Activated naive CD4-positive, alpha-beta T cell treated with anti-CD3 and anti-CD28 coated beads, Interleukin-2, amount 10 ng/mL, durations not matched to agents 7 days and 5 days (primary cell): ENCODE measurements around the gene EGLN2.

Source experiments
- CTCF ChIA-PET: fragments of 350-600 bp; sonication (Branson Sonifier 250); formaldehyde crosslinking; loops from one replicate; lab custom pipeline; 2021; ENCODE audit warnings: antibody characterized with exemption; lab: Charles Lee
- DNase-seq: peaks from one replicate; pipeline ENCODE4 v3.0.0-alpha.2; 2020
- H3K27ac Mint-ChIP-seq: one replicate; pipeline ENCODE4 v1.8.0; 2021; ENCODE audit warnings: mild to moderate bottlenecking, moderate library complexity, mixed read lengths
- H3K27me3 Mint-ChIP-seq: one replicate; pipeline ENCODE4 v1.8.0; 2021; ENCODE audit warnings: mild to moderate bottlenecking, mixed read lengths
- H3K36me3 Mint-ChIP-seq: one replicate; pipeline ENCODE4 v1.8.0; 2021; ENCODE audit warnings: mixed read lengths
- H3K4me1 Mint-ChIP-seq: one replicate; pipeline ENCODE4 v1.8.0; 2021; ENCODE audit warnings: mixed read lengths
- H3K4me3 Mint-ChIP-seq: one replicate; pipeline ENCODE4 v1.8.0; 2021; ENCODE audit warnings: mild to moderate bottlenecking, moderate library complexity, mixed read lengths
- H3K9me3 Mint-ChIP-seq: one replicate; pipeline ENCODE4 v1.8.0; 2021; ENCODE audit warnings: mixed read lengths

EGLN2 gene

DNA sequence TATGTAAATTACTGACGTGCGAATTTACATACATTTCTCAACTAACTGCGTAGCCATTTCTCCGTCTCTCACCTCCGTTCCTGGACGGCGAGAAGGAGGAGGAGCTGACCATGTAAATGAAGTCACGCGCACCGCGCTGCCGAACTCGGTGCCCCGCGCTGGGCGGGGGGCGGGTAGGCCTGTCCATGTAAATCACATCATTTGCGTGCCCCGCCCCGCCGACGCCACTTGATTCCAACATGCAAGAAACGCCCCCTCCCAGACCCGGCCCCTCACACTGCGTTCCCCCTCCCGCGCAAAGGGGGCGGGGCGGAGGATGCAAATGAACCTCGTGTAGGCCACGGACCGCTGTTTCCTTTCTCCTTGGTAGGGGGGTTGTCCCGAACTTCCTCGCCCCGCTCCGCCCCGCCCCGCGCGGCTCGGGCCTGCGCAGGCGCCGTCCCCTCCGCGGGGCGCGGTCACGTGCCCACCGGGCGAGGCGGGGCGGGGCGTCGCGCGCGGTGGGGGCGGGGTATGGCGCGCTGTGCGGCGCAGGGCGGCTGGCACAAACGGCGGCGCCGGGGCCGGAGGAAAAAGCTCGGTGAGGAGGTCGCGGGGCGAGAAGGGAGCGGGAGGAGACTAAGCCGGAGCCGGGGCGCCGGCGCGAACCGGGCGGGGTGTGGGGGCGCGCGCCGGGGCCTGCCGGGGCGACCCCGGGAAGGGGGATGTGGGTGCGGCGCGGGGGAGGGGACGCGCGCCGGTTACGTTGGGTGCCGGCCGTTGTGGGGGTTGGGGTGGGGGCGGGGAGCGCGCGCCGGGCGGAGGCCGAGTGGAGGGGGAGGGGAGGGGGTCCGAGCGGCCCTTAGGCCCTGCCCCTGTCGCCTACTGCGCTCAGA is at the start of gene EGLN2:
EGLN2 (plus strand) TSS at position 509 of the 875 bp plus-strand sequence. CDS start 1,382 bp downstream, outside the sequence.
- no peaks in the 10 kb centered on the region for H3K9me3 Mint-ChIP-seq
- peak within 1 kb of the TSS; percentile 92 for H3K4me3 Mint-ChIP-seq
- peaks cover 43% of the 10 kb centered on the region for H3K36me3 Mint-ChIP-seq
- peaks cover 52% of the 10 kb centered on the region for H3K4me1 Mint-ChIP-seq
- H3K27ac Mint-ChIP-seq, result peak within 1 kb of the TSS; percentile 98
- CTCF ChIA-PET, result interaction anchor here (0.8 to 3.9 kb wide), 8 partner anchors 8 to 195 kb away, joined by 3 to 24 read pairs (median 4); partner anchors contain the start of gene RAB4B
- peak; percentile 100 for DNase-seq
- no peaks in the 10 kb centered on the region for H3K27me3 Mint-ChIP-seq

DNA sequence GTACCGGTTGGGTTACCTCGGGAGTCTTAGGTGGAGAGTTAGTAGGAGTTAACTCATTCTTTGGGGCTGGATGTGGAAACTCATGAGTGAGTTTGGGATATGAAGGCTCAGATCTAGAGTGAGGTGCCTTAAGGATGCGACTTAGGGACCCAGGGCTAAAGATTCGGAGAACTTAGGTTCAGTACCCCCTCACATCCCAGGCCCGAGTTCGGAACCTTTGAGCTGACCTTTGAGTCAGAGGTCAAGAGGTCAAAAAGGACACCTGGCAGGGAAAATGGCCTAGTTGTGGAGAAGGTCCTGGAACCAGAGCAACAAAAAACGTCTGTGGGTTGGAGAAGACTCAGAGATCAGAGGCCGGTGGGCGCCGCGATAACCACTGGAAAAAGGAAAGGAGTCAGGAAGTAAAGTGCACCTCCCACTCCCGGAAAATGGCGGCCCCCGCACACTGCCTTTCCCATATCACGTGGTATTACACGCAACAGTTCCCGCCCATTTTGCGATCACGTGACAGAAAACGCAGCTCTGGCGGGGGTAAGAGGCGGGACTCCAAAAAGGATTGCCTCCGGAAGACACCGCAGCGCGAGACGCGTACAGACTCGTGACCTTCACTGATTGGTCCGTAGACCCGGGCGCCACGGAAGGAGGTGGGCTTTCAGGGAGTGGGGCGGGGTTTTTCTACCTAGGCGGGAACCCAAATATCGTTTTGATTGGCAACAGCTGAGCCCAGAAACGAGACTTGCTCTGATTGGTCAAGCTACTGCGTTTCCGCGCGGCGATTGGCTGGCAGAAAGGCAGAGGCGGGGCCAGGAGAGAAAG is 48.7 kb upstream of the EGLN2 start, which contains the start of gene ACTMAP:
ACTMAP (minus strand) TSS at position 420 of the 816 bp plus-strand sequence. CDS start 674 bp downstream, outside the sequence.
- CTCF ChIA-PET, result interaction anchor here (0.8 to 4.1 kb wide), 5 partner anchors 27 to 69 kb away, joined by 3 to 23 read pairs (median 6); partner anchors contain the start of genes COQ8B, EGLN2, ITPKC and RAB4B
- H3K27ac Mint-ChIP-seq, result peak within 1 kb of the TSS; percentile 99
- H3K36me3 Mint-ChIP-seq, result peaks cover 36% of the 10 kb centered on the region
- no peaks in the 10 kb centered on the region for H3K9me3 Mint-ChIP-seq
- peak; percentile 100 for DNase-seq
- H3K4me1 Mint-ChIP-seq, result peaks cover 48% of the 10 kb centered on the region
- H3K4me3 Mint-ChIP-seq, result peak within 1 kb of the TSS; percentile 100
- no peaks in the 10 kb centered on the region for H3K27me3 Mint-ChIP-seq

DNA sequence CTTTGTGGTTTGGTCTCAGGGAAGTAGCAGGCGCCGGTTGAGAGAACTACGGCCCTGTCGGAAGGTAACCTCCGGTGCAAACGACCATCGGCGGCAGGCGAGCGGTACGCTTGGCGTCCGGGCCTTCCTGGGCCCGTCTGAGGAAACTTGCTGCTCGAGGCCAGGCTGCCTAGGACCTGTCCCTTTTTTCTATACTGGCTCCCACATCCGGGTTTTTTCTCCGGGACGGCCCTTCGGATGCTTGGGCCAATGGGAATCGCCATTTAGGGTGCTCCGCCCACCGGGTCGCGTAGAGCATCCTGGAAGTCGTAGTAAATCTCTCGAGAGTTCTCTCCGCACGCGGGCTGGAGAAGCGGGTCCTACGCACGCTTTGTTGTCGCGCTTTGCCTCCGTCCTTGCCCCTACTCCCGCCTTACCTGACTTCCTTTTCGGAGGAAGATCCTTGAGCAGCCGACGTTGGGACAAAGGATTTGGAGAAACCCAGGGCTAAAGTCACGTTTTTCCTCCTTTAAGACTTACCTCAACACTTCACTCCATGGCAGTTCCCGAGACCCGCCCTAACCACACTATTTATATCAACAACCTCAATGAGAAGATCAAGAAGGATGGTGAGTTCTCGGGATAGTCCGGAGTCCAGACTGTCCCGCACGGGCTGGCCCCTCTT is 48.0 kb upstream of the EGLN2 start, which contains the start of gene SNRPA:
SNRPA (plus strand) TSS at position 330 of the 664 bp plus-strand sequence; CDS start at position 536, 206 bp downstream.
- Mint-ChIP-seq H3K36me3 (peaks cover 41% of the 10 kb centered on the region), H3K27me3 (no peaks in the 10 kb centered on the region), H3K9me3 (no peaks in the 10 kb centered on the region), H3K4me1 (peaks cover 55% of the 10 kb centered on the region), H3K27ac (peak within 1 kb of the TSS; percentile 99), H3K4me3 (peak within 1 kb of the TSS; percentile 100)
- CTCF ChIA-PET, result interaction anchor here (0.8 to 4.1 kb wide), 5 partner anchors 26 to 69 kb away, joined by 3 to 23 read pairs (median 6); partner anchors contain the start of genes COQ8B, ITPKC and RAB4B
- peak; percentile 98 for DNase-seq

DNA sequence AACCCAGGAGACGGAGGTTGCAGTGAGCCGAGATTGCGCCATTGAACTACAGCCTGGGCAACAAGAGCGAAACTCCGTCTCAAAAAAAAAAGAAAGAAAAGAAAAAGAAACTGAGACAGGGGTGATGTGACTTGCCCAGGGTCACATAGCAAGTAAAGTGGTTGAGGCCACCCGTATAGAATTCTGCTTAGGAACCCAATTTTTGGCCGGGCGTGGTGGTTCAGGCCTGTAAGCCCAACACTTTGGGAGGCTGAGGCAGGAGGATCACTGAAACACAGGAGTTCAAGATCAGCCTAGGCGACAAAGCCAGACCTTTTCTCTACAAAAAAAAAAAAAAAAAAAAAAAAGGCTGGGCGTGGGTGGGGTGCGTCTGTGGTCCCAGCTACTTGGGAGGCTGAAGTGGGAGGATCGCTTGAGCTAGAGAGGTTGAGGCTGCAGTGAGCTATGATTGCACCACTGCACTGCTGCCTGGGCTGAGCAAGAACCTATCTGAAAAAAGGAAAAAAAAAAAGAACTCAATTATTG is 46.7 kb upstream of the EGLN2 start:
- Mint-ChIP-seq H3K36me3 (peaks cover 51% of the 10 kb centered on the region), H3K9me3 (no peaks in the 10 kb centered on the region), H3K4me1 (peaks cover 68% of the 10 kb centered on the region), H3K4me3 (peak overlapping the region; percentile 100), H3K27ac (peak overlapping the region; percentile 99), H3K27me3 (no peaks in the 10 kb centered on the region)
- DNase-seq, result no peak
- CTCF ChIA-PET, result interaction anchor here (0.7 to 4.1 kb wide), 5 partner anchors 27 to 67 kb away, joined by 3 to 23 read pairs (median 4); partner anchors contain the start of genes COQ8B, EGLN2 and ITPKC

DNA sequence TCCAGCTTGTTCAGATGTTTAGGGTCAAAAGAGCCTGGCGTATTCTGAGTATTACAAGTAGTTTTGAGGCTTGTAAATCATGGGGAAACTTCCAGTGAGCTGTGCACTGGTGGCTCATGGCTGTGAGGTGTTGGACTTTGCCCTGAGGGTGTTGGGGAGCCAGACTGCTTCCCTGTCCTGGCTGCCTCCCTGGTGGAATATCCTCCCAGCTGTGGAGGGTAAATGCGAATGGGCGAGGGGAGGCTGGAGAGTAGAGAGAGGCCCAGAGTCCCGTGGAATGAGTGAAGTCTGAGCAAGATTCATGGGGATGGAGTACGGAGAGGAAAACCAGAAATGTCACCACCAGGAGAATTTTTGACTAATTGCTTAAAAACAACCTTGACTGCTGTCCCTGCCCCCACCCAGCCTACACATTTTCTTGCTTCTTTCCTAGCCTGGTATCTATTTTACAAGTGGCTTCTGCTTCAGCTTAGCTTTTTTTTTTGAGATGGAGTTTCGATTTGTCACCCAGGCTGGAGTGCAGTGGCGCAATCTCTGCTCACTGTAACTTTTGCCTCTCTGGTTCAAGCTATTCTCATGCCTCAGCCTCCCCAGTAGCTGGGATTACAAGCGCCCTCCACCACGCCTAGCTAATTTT is 44.3 kb upstream of the EGLN2 start:
- peak overlapping the region; percentile 88 for H3K27ac Mint-ChIP-seq
- no peaks in the 10 kb centered on the region for H3K9me3 Mint-ChIP-seq
- H3K4me1 Mint-ChIP-seq, result peaks cover 62% of the 10 kb centered on the region

DNA sequence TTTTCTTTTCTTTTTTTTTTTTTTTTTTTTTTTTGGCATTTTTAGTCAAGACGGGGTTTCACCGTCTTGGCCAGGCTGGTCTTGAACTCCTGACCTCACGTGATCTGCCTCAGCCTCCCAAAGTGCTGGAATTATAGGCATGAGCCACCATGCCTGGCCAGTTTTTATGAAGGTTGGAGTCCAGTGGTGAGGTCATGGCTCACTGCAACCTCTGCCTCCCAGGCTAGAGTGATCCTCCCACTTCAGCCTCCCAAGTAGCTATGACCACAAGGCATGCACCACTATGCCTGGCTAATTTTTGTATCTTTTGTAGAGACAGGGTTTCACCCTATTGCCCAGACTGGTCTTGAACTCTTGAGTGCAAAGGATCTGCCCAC is 43.8 kb upstream of the EGLN2 start:
- CTCF ChIA-PET, result interaction anchor here (1.1 to 3.3 kb wide), 2 partner anchors 44 to 51 kb away, joined by 4 to 24 read pairs; partner anchors contain the start of gene EGLN2
- Mint-ChIP-seq H3K9me3 (no peaks in the 10 kb centered on the region), H3K4me3 (peak overlapping the region; percentile 74), H3K4me1 (peaks cover 59% of the 10 kb centered on the region), H3K27me3 (no peaks in the 10 kb centered on the region), H3K36me3 (peaks cover 63% of the 10 kb centered on the region), H3K27ac (peak overlapping the region; percentile 14)
- no peak for DNase-seq

More for the DNA sequence above, 44.3 kb upstream of the EGLN2 start:
- H3K27me3 Mint-ChIP-seq, result no peaks in the 10 kb centered on the region
- peaks cover 63% of the 10 kb centered on the region for H3K36me3 Mint-ChIP-seq
- peak overlapping the region; percentile 74 for H3K4me3 Mint-ChIP-seq
- CTCF ChIA-PET, result interaction anchor here (0.6 to 3.3 kb wide), 4 partner anchors 44 to 154 kb away, joined by 3 to 24 read pairs (median 4); partner anchors contain the start of gene EGLN2
- peak; percentile 38 for DNase-seq

DNA sequence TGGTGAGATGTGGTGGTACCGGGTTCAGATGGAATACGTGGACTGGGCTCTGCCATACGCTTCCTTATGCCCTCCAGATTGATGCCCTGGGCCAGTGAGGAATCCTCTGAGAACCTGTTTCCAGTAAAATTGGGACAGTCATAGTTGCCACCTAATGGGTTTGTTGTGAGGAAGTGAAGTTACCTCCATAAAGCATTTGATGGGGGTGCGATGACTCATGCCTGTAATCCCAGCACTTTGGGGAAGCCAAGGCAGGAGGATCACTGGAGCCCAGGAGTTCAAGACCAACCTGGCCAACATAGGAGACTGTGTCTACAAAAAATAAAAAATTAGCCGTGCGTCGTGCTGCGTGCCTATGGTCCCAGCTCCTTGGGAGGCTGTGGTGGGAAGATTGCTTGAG is 43.2 kb upstream of the EGLN2 start:
- CTCF ChIA-PET, result interaction anchor here (1.1 to 3.3 kb wide), 2 partner anchors 43 to 51 kb away, joined by 4 to 24 read pairs; partner anchors contain the start of gene EGLN2
- Mint-ChIP-seq H3K4me1 (peaks cover 60% of the 10 kb centered on the region), H3K36me3 (peaks cover 67% of the 10 kb centered on the region), H3K27me3 (no peaks in the 10 kb centered on the region), H3K9me3 (no peaks in the 10 kb centered on the region), H3K27ac (peak overlapping the region; percentile 71), H3K4me3 (peak overlapping the region; percentile 21)
- no peak for DNase-seq

DNA sequence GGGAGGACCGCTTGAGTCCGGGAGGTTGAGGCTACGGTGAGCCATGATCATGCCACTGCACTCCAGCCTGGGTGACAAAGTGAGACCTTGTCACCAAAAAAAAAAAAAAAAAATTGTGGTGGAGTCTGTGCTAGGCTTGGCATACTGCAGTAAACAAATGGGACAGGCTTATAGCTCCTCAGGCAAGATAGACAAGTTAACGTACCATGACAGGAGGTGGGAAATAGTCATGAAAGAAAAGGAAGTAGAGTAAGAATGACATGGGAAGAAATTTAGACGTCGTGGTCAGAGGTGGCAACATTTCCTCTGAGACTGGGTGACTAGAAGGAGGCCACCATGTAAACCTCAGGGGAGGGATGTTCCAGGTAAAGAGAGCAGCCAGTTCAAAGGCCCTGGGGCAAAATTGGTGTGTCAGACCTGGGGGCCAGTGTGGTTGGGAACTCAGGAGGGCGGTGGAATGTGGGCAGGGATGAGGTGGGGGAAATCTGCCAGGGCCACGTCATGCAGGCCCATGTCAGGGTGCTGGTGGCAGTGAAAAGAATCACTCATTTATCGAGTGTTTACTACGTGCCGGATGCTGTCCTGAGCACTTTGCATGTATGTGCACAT is 42.4 kb upstream of the EGLN2 start:
- Mint-ChIP-seq H3K27me3 (no peaks in the 10 kb centered on the region), H3K9me3 (no peaks in the 10 kb centered on the region), H3K36me3 (peaks cover 64% of the 10 kb centered on the region), H3K4me3 (no peak overlapping the region), H3K4me1 (peaks cover 62% of the 10 kb centered on the region), H3K27ac (peak overlapping the region; percentile 53)
- DNase-seq, result no peak
- CTCF ChIA-PET, result interaction anchor here (0.7 to 3.3 kb wide), 2 partner anchors 50 to 74 kb away, joined by 3 to 24 read pairs; no protein-coding TSS in a partner anchor

DNA sequence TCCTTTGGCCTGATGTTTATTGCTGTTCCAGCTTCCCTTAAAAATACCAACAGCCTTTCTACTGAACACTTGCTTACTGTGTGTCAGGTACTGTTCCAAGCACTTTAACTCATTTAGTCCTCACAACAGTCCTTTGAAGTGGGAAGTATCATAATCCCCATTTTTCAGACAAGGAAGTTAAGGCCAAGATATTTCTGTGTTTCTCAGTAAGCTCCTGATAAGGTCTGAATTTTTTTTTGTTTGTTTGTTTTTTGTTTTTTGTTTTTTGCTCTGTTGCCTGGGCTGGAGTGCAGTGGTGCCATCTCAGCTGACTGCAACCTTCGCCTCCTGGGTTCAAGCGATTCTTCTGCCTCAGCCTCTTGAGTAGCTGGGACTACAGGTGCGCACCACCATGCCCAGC is 40.5 kb upstream of the EGLN2 start:
- H3K9me3 Mint-ChIP-seq, result no peaks in the 10 kb centered on the region
- peak overlapping the region; percentile 1 for H3K27ac Mint-ChIP-seq
- no peaks in the 10 kb centered on the region for H3K27me3 Mint-ChIP-seq
- DNase-seq, result no peak
- CTCF ChIA-PET, result no interaction called here
- peaks cover 68% of the 10 kb centered on the region for H3K36me3 Mint-ChIP-seq
- H3K4me1 Mint-ChIP-seq, result peaks cover 61% of the 10 kb centered on the region
- H3K4me3 Mint-ChIP-seq, result no peak overlapping the region

DNA sequence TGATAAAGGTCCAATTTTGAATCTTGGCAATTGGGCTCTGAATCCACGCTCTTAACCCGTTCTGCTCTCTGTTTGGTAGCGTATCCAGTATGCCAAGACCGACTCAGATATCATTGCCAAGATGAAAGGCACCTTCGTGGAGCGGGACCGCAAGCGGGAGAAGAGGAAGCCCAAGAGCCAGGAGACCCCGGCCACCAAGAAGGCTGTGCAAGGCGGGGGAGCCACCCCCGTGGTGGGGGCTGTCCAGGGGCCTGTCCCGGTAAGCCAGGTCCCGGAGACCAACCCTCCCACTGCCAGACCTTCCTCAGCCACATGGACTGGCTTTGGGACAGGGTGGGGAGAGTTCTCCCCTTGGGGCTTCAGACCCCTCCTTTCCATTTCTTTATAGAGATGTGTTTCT is 39.6 kb upstream of the EGLN2 start:
- H3K4me3 Mint-ChIP-seq, result no peak overlapping the region
- H3K27me3 Mint-ChIP-seq, result no peaks in the 10 kb centered on the region
- CTCF ChIA-PET, result no interaction called here
- H3K36me3 Mint-ChIP-seq, result peaks cover 72% of the 10 kb centered on the region
- no peaks in the 10 kb centered on the region for H3K9me3 Mint-ChIP-seq
- H3K4me1 Mint-ChIP-seq, result peaks cover 66% of the 10 kb centered on the region
- DNase-seq, result no peak
- no peak overlapping the region for H3K27ac Mint-ChIP-seq

DNA sequence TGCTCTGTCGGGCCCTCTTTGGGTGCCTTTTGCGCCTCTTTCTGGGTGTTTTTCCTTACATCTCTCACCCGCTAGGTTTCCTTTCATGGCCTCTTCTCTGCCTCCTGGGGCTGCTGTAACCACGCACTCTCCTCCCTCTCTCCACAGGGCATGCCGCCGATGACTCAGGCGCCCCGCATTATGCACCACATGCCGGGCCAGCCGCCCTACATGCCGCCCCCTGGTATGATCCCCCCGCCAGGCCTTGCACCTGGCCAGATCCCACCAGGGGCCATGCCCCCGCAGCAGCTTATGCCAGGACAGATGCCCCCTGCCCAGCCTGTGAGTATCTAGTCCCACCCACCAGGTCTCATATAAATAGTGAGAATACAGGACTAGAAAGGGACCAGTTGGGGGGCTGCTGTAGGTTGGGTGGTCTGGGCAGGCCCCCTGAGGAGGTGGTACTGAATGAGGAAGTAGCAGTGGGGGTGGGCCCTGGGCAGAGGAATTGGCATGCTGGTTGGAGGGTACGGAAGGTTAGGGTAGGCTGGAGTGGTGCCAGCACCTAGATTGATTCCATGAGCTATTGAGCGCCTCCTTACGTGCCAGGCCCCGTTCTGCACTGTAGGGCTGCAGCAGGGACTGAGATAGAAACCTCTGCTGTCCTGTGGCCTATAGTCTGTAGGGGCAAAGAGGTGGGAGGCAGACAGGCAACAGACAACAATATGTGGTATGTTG is 36.1 kb upstream of the EGLN2 start:
- no peaks in the 10 kb centered on the region for H3K27me3 Mint-ChIP-seq
- H3K4me1 Mint-ChIP-seq, result peaks cover 52% of the 10 kb centered on the region
- peaks cover 65% of the 10 kb centered on the region for H3K36me3 Mint-ChIP-seq
- no peaks in the 10 kb centered on the region for H3K9me3 Mint-ChIP-seq
- H3K27ac Mint-ChIP-seq, result no peak overlapping the region
- CTCF ChIA-PET, result no interaction called here
- no peak overlapping the region for H3K4me3 Mint-ChIP-seq
- no peak for DNase-seq

DNA sequence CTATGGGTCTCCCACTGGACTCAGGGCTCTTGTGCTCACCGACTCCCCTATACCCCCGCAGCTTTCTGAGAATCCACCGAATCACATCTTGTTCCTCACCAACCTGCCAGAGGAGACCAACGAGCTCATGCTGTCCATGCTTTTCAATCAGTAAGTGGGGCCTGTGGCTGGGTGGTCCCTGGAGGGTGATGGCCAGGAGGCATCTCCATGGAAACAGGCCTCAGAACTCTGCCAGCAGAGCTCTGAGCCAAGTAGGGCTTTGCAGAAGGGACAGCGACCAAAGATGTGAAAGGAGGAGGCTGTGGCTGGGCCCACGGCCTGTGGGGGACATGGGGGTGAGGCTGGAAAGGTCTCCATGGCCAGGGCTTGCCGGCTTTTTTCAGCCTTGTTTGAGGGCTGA is 35.5 kb upstream of the EGLN2 start:
- Mint-ChIP-seq H3K9me3 (no peaks in the 10 kb centered on the region), H3K27me3 (no peaks in the 10 kb centered on the region), H3K27ac (no peak overlapping the region), H3K36me3 (peaks cover 60% of the 10 kb centered on the region), H3K4me3 (no peak overlapping the region), H3K4me1 (peaks cover 47% of the 10 kb centered on the region)
- no peak for DNase-seq
- CTCF ChIA-PET, result no interaction called here
